HEK293T (cell line): ENCODE data around the gene PSPC1.
"Not testable (repeated sequence)": the region's sequence is repeated elsewhere in the genome, so short reads cannot be mapped to it uniquely, and the experiment has no call there.

Experiments used
- CTBP1 ChIP-seq: fragments of 450-650 bp; IDR thresholded peaks from 2 replicates; pipeline ENCODE4 v1.6.1; 2016; ENCODE audit warnings: borderline replicate concordance
- FOXM1 ChIP-seq: fragments of 450-650 bp; IDR thresholded peaks from 2 replicates; pipeline ENCODE4 v1.6.1; 2017; ENCODE audit warnings: mild to moderate bottlenecking, borderline replicate concordance
- L3MBTL2 ChIP-seq: fragments of 450-650 bp; conservative IDR thresholded peaks from 2 replicates; pipeline ENCODE4 v1.6.1; 2016; ENCODE audit warnings: mild to moderate bottlenecking
- NFRKB ChIP-seq: fragments of 450-650 bp; IDR thresholded peaks from 2 replicates; pipeline ENCODE4 v1.6.1; 2016; ENCODE audit warnings: mild to moderate bottlenecking, moderate library complexity
- TARDBP ChIP-seq: fragments of 450-650 bp; IDR thresholded peaks from 2 replicates; pipeline ENCODE4 v1.6.1; 2016

DNA sequence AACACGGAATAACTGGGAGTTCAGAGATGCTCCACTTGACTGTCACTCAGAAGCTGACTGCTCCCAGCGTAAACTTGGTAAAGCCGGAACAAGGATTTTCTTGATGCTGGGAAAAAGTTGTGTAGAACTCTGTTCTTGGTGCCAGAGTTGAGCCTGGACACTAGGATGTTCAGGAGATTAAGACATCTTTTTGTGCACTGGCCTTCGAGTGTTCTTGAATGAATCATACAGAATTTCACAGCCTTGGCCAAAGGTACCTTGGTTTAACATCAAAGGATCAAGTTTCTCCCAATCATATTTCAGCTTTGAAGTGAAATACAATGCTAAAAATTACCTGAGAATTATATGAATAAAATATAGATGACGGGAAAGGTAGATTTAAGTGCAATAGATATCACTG lies 81.8 kb downstream of the PSPC1 start:
- not testable (repeated sequence) for TF ChIP-seq TARDBP, FOXM1, NFRKB, L3MBTL2, CTBP1
